Airway epithelial cell (primary cell): ENCODE results near the gene HAUS7. TPM values are rescaled to one million over a fixed set of nuclear protein-coding genes. Genes with fewer than 3 reads are reported as not detected.

Experiments used
- total RNA-seq: library from RNA; depleted of rRNA; stranded (reverse); fragments of >200 nt; gene quantifications from 2 replicates; pipeline ENCODE4 v1.2.3, GENCODE V29; 2015

HAUS7 gene
- 22.4 and 43.3 TPM in 2 replicates for total RNA-seq

DNA sequence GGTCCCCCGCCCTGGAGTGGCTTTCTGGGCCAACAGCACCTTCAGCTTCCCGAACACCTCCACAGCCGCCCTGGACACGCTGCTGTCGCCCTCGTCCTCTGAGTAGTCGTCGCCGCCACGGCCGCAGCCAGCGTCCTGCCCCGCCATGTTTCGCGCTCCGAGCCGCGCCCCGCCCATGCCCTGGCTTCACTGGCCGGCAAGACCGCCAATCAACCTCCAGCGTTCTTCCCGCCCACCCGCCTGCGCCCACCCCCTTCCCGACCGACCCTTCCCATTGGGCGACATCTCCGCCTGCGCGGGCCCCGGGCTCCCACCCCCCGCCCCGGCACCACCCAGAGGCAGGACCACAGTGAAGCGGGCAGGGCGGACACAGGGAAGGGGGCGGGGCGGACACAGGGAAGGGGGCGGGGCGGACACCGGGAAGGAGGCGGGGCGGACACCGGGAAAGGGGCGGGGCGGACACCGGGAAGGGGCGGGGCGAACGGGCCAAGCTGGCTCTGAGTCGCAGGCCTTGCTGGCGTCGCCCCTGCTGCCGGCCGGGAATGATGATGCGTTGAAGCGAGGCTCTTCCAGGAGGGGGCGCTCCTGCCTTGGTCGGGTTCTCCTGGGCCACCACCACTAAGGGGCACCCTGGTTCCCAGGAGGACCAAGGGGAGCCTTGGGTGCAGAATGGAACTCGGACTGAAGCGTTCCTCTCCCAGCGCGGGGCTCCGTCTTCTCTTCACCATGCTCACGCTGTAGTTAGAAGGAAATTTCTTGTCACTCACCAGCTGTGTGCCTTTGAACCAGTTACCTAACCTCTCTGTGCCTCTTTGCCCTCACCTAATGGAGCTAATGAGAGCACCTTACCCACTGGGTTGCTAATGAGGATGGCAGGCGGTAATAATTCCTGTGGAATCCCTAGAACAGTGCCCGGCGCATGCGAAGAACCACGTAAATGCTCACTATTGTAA lies at the start of gene HAUS7:
Gene HAUS7, minus strand, starts transcription at position 166 of the 953 bp plus-strand sequence. Its CDS starts 19 bp downstream, at position 147.

DNA sequence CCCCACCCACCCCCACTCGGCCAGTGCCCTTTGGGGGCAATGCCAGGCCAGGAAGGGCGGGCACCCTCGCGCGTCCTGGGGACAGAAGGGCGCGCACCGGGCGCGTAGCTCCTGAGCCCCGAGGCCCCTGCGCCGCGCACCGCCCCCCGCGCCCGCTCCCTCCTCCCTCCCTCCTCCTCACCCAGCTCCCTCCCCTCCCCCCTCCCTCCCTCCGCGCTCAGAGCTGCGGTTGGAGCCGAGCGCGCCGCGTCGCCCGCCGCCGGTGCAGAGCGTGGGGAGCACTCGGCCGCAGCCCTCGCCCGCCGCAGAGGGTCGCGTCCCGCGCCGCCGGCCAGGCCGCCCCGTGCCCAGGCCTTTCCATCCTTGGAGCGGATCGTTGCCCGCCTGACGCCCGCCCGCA lies 47.0 kb upstream of the HAUS7 start, which contains the start of gene ATP2B3:
Gene ATP2B3, plus strand, starts transcription at position 220 of the 400 bp plus-strand sequence. CDS start 18,606 bp downstream, outside the sequence.

DNA sequence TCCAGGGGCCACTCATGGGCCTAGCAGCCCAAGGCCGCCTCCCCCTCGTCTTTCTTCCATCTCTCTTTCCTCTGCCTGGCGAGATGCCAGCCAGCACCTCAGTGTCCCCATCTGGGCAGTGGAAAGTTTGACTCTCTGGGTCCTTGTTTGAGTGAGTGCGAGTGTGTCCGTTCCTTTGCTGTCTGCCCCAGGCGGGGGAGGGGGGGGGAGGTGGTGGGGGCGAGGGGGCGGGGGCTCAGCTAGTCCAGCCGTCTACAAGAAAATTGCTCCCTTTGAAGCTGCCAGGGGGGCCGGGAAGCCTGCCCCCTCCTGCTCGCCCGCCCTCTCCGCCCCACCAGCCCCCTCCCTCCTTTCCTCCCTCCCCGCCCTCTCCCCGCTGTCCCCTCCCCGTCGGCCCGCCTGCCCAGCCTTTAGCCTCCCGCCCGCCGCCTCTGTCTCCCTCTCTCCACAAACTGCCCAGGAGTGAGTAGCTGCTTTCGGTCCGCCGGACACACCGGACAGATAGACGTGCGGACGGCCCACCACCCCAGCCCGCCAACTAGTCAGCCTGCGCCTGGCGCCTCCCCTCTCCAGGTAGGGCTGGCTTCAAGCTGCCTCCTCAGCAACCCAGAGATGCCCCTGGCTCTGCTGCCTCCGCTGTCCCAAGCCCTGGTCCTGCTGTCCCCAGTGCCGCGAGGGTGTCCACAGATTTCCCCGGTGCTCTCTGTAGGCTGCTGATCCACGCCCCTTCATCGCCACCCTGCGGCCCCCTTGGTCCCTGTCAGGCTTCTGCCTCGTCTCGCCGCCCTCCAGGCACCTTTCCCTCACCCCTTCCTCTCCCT lies 24.4 kb upstream of the HAUS7 start, which contains the start of gene BGN:
Gene BGN, plus strand, starts transcription at position 440 of the 821 bp plus-strand sequence. CDS start 9,652 bp downstream, outside the sequence.

DNA sequence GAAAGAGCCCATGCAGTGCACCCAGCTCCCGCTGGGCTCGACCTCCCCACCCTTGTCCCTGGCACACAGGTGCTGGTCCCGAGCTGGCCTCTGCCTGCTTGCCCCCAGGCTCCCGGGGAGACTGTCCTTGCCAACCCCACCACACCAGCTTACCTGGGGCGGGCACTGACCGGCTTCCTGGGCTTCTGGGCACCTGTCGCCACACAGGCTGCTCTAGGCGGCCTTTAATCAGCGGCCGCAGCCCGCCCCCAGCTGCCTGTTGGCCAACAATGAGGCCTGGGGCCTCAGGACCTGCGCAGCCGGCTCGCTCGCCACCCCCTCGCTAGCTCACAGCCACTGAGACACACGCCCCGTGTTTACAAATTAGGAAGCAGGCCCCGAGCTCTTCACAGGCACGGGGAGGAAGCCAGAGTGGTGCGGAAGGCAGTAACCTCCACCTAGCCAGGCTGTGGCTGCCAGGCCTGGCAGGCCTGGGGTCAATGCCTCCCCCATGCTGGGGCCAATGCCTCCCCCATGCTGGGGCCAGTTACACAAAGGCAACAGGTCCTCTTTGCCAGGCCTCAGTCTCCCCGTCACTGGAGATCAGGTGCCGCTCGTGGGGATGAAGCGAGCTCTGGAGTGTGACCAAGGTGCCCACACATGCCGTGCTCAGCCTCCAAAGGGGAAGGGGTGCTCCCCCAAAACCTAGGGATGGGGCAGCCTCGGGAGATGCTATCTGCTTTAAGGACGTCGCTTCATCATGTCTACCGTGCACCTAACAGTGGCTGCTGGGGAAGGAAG lies 24.3 kb downstream of the HAUS7 start, which contains the start of gene TREX2:
Gene TREX2, minus strand, starts transcription at position 201 of the 780 bp plus-strand sequence. CDS start 626 bp downstream, outside the sequence.

DNA sequence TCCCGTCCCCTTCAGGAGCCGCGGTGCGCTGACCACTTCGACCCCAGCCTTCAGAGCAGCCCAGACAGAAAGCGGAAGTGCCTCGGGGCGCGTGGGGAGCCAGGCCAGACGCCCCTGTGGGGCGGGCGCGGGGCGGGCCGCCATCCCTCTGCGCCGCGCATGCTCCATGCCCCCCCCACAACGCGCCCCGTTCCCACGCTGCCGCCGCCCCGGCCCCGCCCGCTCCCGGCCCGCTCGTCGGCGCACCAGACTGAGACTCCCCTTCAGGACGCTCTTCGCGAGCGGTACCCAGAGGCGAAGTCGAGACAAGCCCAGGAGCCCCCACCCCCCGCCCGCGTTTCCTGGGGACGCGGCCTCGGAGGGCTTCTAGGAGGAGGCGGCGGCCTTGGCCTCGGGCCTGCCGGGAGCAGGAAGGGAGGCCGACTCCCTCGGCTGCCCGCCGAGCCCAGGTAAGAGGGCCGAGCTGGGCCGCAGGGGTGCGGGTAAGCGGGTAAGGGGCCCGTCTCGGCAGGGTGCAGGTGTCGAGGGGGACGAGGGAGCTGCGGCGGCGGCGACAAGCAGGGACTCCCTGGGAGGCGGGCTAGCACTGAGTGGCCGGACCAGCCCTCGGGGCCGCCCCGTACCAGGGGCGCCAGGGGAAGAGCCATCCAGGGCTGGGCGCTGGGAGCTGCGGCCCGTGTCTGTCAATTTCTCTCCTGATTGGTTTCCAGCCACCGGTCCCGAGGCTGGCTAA lies 59.0 kb downstream of the HAUS7 start, which contains the start of gene ZFP92:
Gene ZFP92, plus strand, starts transcription at position 218 of the 733 bp plus-strand sequence. CDS start 6,851 bp downstream, outside the sequence.

DNA sequence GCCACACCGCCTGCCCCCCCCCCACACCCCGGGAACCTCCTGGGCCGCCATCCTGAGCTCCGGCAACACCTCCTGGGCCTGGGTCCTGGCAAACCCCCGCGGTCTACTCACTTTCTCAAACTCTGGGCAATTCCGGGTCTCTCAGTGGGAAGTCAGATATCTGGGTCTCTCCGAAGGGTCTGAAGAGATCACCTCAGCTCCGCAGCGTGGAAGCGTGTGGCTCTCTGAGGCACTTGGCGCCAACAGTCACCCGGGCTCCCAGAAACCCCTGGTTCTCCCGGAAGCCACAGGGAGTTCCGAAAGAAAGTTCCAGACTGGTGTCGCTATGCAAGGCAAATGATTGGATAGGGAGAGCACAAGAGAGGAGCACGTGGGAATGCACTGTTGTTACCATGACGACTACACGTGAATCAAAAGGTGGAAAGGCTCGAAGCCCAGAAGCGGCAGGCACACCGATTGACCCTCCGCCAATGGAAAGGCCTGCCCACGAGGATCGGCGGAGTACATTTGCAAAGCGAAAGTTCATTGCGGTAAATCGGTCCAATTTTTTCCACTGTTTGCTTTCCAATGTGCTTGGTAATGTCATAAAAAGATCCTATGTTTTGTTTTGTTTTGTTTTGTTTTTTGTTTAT lies 69.1 kb downstream of the HAUS7 start, which contains the start of gene PNMA6E:
Gene PNMA6E, minus strand, starts transcription at position 218 of the 632 bp plus-strand sequence. CDS start 2,501 bp downstream, outside the sequence.

Other genes starting within 250 kb of the HAUS7 start
- not detected in 2 replicates for gene PNMA6F, start 148.8 kb downstream of the HAUS7 start, total RNA-seq
- gene ZNF275, start 136.4 kb downstream of the HAUS7 start, total RNA-seq: 4.4 and 6.6 TPM in 2 replicates
- not detected in 2 replicates for gene PNMA6E, start 69.2 kb downstream of the HAUS7 start, total RNA-seq
- gene ZFP92, start 59.1 kb downstream of the HAUS7 start, total RNA-seq: 0.05 and 0.21 TPM in 2 replicates
- 0.33 and 1.4 TPM in 2 replicates for gene TREX2, start 24.5 kb downstream of the HAUS7 start, total RNA-seq
- gene BGN, start 24.4 kb upstream of the HAUS7 start, total RNA-seq: 0.56 TPM in 1 of 2 replicates, not detected in the other
- gene ATP2B3, start 47.1 kb upstream of the HAUS7 start, total RNA-seq: not detected in 2 replicates
- gene CCNQ, start 128.6 kb upstream of the HAUS7 start, total RNA-seq: 34.4 and 50.3 TPM in 2 replicates
- 5.4 and 5.9 TPM in 2 replicates for gene DUSP9, start 176.6 kb upstream of the HAUS7 start, total RNA-seq
- gene PNCK, start 203.2 kb upstream of the HAUS7 start, total RNA-seq: 1.2 and 1.5 TPM in 2 replicates
- gene SLC6A8, start 217.3 kb upstream of the HAUS7 start, total RNA-seq: 47.9 and 56.6 TPM in 2 replicates